B cell (primary cell): ENCODE measurements around the gene HHAT. TPM values are rescaled to one million over a fixed set of nuclear protein-coding genes. Genes with fewer than 3 reads are reported as not detected.

Experiments used
- ATAC-seq: fragments of 200-7000 bp; cut with Tn5 transposase; one replicate; pipeline ENCODE4 v1.10.0; 2021; ENCODE audit warnings: low read depth, mild to moderate bottlenecking, moderate number of reproducible peaks, moderate library complexity
- CTCF ChIA-PET: fragments of 350-600 bp; sonication (Branson Sonifier 250); formaldehyde crosslinking; loops from one replicate; lab custom pipeline; 2021; ENCODE audit warnings: antibody characterized with exemption, inconsistent platforms; lab: Charles Lee
- POLR2A ChIA-PET: fragments of 350-600 bp; sonication (Branson Sonifier 250); formaldehyde crosslinking; loops from one replicate; lab custom pipeline; 2021; ENCODE audit warnings: antibody characterized with exemption; lab: Charles Lee
- DNase-seq: peaks from one replicate; pipeline ENCODE4 v3.0.0; 2013
- H2AFZ ChIP-seq: 2 replicates; pipeline ENCODE4 v1.6.1; 2012; ENCODE audit warnings: mild to moderate bottlenecking, low read depth, low read length; ENCODE audit not compliant: insufficient read depth, poor library complexity, severe bottlenecking
- H3K27ac ChIP-seq, 2 donors: 1 replicate in 1 of 2; 2 replicates in 1 of 2; pipeline ENCODE4 v1.5.1; 2012 to 2013; ENCODE audit warnings: low read length in 2 of 2, mild to moderate bottlenecking in 2 of 2, moderate library complexity in 1 of 2
- H3K27me3 ChIP-seq, 4 experiments: fragments of 200-600 bp in 1 of 4; sonication (generic) in 1 of 4; replicated peaks in 1 of 4; 1 replicate in 2 of 4; 2 replicates in 2 of 4; pipeline versions ENCODE4 v1.6.1 to v1.7.0; 2013 to 2016; ENCODE audit warnings: low read length in 3 of 4, mild to moderate bottlenecking in 2 of 4, mixed read lengths in 1 of 4, moderate library complexity in 1 of 4; ENCODE audit not compliant: insufficient read depth in 4 of 4, control insufficient read depth in 3 of 4; ENCODE audit errors: control extremely low read depth in 1 of 4
- H3K36me3 ChIP-seq, 2 experiments: replicated peaks in 1 of 2; 1 replicate in 1 of 2; 2 replicates in 1 of 2; pipeline versions ENCODE4 v1.6.1 to v1.7.1; 2013; ENCODE audit warnings: low read length in 1 of 2; ENCODE audit not compliant: insufficient read depth in 2 of 2, control insufficient read depth in 1 of 2; ENCODE audit errors: control extremely low read depth in 1 of 2, extremely low read depth in 1 of 2
- H3K4me1 ChIP-seq, 2 donors: fragments of 200-600 bp in 1 of 2; sonication (generic) in 1 of 2; 1 replicate in 1 of 2; 2 replicates in 1 of 2; pipeline versions ENCODE4 v1.5.1 to v1.6.1; 2013 to 2017; ENCODE audit warnings: low read length in 2 of 2; ENCODE audit not compliant: control insufficient read depth in 2 of 2, insufficient read depth in 2 of 2
- H3K4me2 ChIP-seq: replicated peaks from 2 replicates; pipeline ENCODE3; 2012; ENCODE audit warnings: mild to moderate bottlenecking, low read depth, low read length; ENCODE audit not compliant: poor library complexity, severe bottlenecking
- H3K4me3 ChIP-seq, 5 experiments: fragments of 200-600 bp in 1 of 5; sonication (generic) in 1 of 5; 1 replicate in 3 of 5; 2 replicates in 2 of 5; pipeline versions ENCODE4 v1.5.1 to v1.7.0; 2011 to 2016; ENCODE audit warnings: low read length in 4 of 5, mild to moderate bottlenecking in 4 of 5, low read depth in 2 of 5, control low read depth in 1 of 5, moderate library complexity in 1 of 5; ENCODE audit not compliant: insufficient read depth in 1 of 5; ENCODE audit errors: control extremely low read depth in 1 of 5, extremely low read depth in 1 of 5
- H3K79me2 ChIP-seq: fragments of 200-600 bp; sonication (generic); one replicate; pipeline ENCODE4 v1.6.0; 2016; ENCODE audit warnings: low read length; ENCODE audit not compliant: control insufficient read depth, insufficient read depth
- H3K9ac ChIP-seq: fragments of 200-600 bp; sonication (generic); 2 replicates; pipeline ENCODE4 v1.6.1; 2017; ENCODE audit warnings: mild to moderate bottlenecking, low read length, moderate library complexity
- H3K9me3 ChIP-seq, 3 donors: one replicate each; pipeline versions ENCODE4 v1.6.1 to v1.7.1; 2013; ENCODE audit warnings: low read length in 2 of 3; ENCODE audit not compliant: control insufficient read depth in 2 of 3, insufficient read depth in 1 of 3; ENCODE audit errors: control extremely low read depth in 1 of 3
- H4K20me1 ChIP-seq: 2 replicates; pipeline ENCODE4 v1.6.0; 2012; ENCODE audit warnings: mild to moderate bottlenecking, low read length; ENCODE audit not compliant: insufficient read depth, control insufficient read depth, poor library complexity, severe bottlenecking
- H3K27ac Mint-ChIP-seq: one replicate; pipeline ENCODE4 v1.8.0; 2021; ENCODE audit warnings: mixed read lengths
- H3K27me3 Mint-ChIP-seq: one replicate; pipeline ENCODE4 v1.8.0; 2021; ENCODE audit warnings: mixed read lengths
- H3K4me1 Mint-ChIP-seq: one replicate; pipeline ENCODE4 v1.8.0; 2021; ENCODE audit warnings: mixed read lengths
- H3K4me3 Mint-ChIP-seq: one replicate; pipeline ENCODE4 v1.8.0; 2021; ENCODE audit warnings: mixed read lengths
- H3K9me3 Mint-ChIP-seq: one replicate; pipeline ENCODE4 v1.8.0; 2022; ENCODE audit warnings: mixed read lengths; ENCODE audit not compliant: insufficient read depth
- EZH2 ChIP-seq: IDR thresholded peaks from 2 replicates; pipeline ENCODE4 v1.6.1; 2012; ENCODE audit warnings: borderline replicate concordance, low read depth, mild to moderate bottlenecking, moderate library complexity, low read length; ENCODE audit not compliant: insufficient read depth, poor library complexity, severe bottlenecking
- WGBS: methylation state at CpG from one replicate; pipeline ENCODE4 v1.1.5; 2013; ENCODE audit warnings: missing lambda C conversion rate; ENCODE audit not compliant: insufficient coverage; 5-methylcytosine and 5-hydroxymethylcytosine counted together
- intact Hi-C: fragments of 100-400 bp; cut with micrococcal nuclease; formaldehyde crosslinking; loops from one replicate; pipeline ENCODE4 v1.10.0; 2022
- polyA plus RNA-seq: library from polyadenylated mRNA; depleted of rRNA; stranded (reverse); fragments of >200 nt; gene quantifications from 2 replicates; pipeline ENCODE4 v1.2.3, GENCODE V29; 2012
- total RNA-seq, 2 donors: library from RNA; stranded (reverse); fragments of 120-200 nt in 1 of 2; gene quantifications; 1 replicate in 1 of 2; 2 replicates in 1 of 2; pipeline versions ENCODE4 v1.2.3 to v1.2.4, GENCODE V29; 2013 to 2022
- TF ChIP-seq, protein P1 (sequence below): fragments of 200-600 bp; IDR thresholded peaks from one replicate; pipeline ENCODE4 v1.8.0; 2022; ENCODE audit warnings: antibody characterized with exemption, mild to moderate bottlenecking

HHAT gene
- total and polyA plus RNA-seq, 2 donors (not counting 1 experiment from before 2014, with no cell fraction given): 4.0 to 28.2 TPM

GRCh38 chr1:210617293-210617692, 288.6 kb downstream of the HHAT start:
- Histone ChIP-seq H3K4me1 (no peaks in the 10 kb centered on the region), H3K27ac (no peak overlapping the region), H2AFZ (no peak overlapping the region), H3K4me2 (no peak overlapping the region), H3K4me3 (no peak overlapping the region), H3K9me3 (no peaks in the 10 kb centered on the region), H3K9ac (no peak overlapping the region), H3K36me3 (no peaks in the 10 kb centered on the region), H4K20me1 (no peaks in the 10 kb centered on the region), H3K27me3 (no peaks in the 10 kb centered on the region), H3K79me2 (no peaks in the 10 kb centered on the region)
- ChIA-PET POLR2A (no interaction called here), CTCF (no interaction called here)
- TF ChIP-seq, protein P1, sequence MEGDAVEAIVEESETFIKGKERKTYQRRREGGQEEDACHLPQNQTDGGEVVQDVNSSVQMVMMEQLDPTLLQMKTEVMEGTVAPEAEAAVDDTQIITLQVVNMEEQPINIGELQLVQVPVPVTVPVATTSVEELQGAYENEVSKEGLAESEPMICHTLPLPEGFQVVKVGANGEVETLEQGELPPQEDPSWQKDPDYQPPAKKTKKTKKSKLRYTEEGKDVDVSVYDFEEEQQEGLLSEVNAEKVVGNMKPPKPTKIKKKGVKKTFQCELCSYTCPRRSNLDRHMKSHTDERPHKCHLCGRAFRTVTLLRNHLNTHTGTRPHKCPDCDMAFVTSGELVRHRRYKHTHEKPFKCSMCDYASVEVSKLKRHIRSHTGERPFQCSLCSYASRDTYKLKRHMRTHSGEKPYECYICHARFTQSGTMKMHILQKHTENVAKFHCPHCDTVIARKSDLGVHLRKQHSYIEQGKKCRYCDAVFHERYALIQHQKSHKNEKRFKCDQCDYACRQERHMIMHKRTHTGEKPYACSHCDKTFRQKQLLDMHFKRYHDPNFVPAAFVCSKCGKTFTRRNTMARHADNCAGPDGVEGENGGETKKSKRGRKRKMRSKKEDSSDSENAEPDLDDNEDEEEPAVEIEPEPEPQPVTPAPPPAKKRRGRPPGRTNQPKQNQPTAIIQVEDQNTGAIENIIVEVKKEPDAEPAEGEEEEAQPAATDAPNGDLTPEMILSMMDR: no peak
- TF ChIP-seq EZH2: no peak
- Mint-ChIP-seq H3K27me3 (peaks cover 4% of the 10 kb centered on the region), H3K27ac (no peak overlapping the region), H3K4me3 (no peak overlapping the region), H3K9me3 (no peaks in the 10 kb centered on the region), H3K4me1 (no peaks in the 10 kb centered on the region)
- intact Hi-C loops: no loop called here
- no peak for ATAC-seq
- whole genome bisulfite sequencing: 100% methylated on average over 1 of the region's 1 CpG
- DNase-seq: no peak

GRCh38 chr1:210618369-210618768, 289.7 kb downstream of the HHAT start:
- ATAC-seq (no peak), DNase-seq (no peak)
- CTCF ChIA-PET: no interaction called here
- Histone ChIP-seq H3K4me1 (no peaks in the 10 kb centered on the region), H3K4me3 (no peak overlapping the region), H4K20me1 (no peaks in the 10 kb centered on the region), H3K36me3 (no peaks in the 10 kb centered on the region), H3K4me2 (no peak overlapping the region), H3K9me3 (no peaks in the 10 kb centered on the region), H3K9ac (no peak overlapping the region), H3K27ac (no peak overlapping the region), H3K79me2 (no peaks in the 10 kb centered on the region), H3K27me3 (no peaks in the 10 kb centered on the region), H2AFZ (no peak overlapping the region)
- Mint-ChIP-seq H3K27ac (no peak overlapping the region), H3K9me3 (no peaks in the 10 kb centered on the region), H3K4me3 (no peak overlapping the region), H3K4me1 (no peaks in the 10 kb centered on the region), H3K27me3 (peaks cover under 1% of the 10 kb centered on the region)
- intact Hi-C loops: no loop called here
- no CpG with 5 or more reads among the region's 5 CpGs for WGBS
- TF ChIP-seq, protein P1: no peak
- TF ChIP-seq EZH2: no peak
- POLR2A ChIA-PET: no interaction called here
